AG04450 (cell line): Measurements from ENCODE around the gene CACNA1C. TPM values are rescaled to one million over a fixed set of nuclear protein-coding genes. Genes with fewer than 3 reads are reported as not detected.

Experiments used
- CTCF ChIA-PET: fragments of 300-600, 350-600 bp; formaldehyde crosslinking; extraction: SDS; loops from one replicate; lab custom pipeline; 2022; ENCODE audit warnings: antibody characterized with exemption, inconsistent platforms; lab: Charles Lee
- POLR2A ChIA-PET: fragments of 350-600 bp; formaldehyde crosslinking; extraction: SDS; loops from one replicate; lab custom pipeline; 2021; ENCODE audit warnings: antibody characterized with exemption, inconsistent platforms; lab: Yijun Ruan, JAX
- DNase-seq: peaks from one replicate; pipeline ENCODE4 v3.0.0-alpha.2; 2011; ENCODE audit warnings: low read depth, low spot score
- H3K27ac ChIP-seq: one replicate; pipeline ENCODE4 v1.5.1; 2012; ENCODE audit warnings: low read depth, low read length, control low read depth
- H3K27me3 ChIP-seq: one replicate; pipeline ENCODE4 v1.6.0; 2012; ENCODE audit warnings: low read length; ENCODE audit not compliant: control insufficient read depth, insufficient read depth
- H3K4me3 ChIP-seq: 2 replicates; pipeline ENCODE4 v1.5.1; 2011; ENCODE audit warnings: mild to moderate bottlenecking, low read depth, low read length, control low read depth
- H3K9me3 ChIP-seq: 2 replicates; pipeline ENCODE4 v1.5.1; 2012; ENCODE audit warnings: low read length; ENCODE audit not compliant: control insufficient read depth, insufficient read depth
- polyA plus RNA-seq: library from polyadenylated mRNA; depleted of rRNA; stranded (reverse); fragments of >200 nt; gene quantifications from 2 replicates; pipeline ENCODE4 v1.2.3, GENCODE V29; 2011
- TF ChIP-seq, protein P1 (sequence below): IDR thresholded peaks from 2 replicates; pipeline ENCODE4 v1.5.1; 2011; ENCODE audit warnings: low read depth, low read length, control low read depth, inconsistent platforms

CACNA1C gene
- polyA plus RNA-seq, 1 experiment, result 5.9 TPM

DNA sequence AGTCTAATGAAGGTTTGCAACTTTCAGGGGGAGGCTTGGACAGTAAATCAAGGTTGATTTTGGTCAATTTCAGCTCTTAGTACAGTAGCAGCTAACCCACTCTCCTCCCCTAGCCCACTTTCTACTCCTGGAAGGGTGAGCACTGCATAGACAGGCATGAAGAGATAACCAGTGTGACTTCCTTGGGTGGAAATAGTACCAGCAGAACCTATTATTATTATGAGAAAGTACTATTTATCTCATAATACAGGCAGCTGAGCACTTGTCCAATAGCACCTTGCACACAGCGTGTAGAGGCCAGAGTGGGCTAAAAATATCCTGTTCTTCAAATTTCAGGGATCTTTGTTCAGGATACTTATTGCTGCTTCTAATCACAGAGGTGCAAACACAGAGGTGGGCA, 645.8 kb downstream of the CACNA1C start:
- no peak for DNase-seq
- no peak overlapping the region for H3K27ac ChIP-seq
- H3K27me3 ChIP-seq, result peaks cover 15% of the 10 kb centered on the region
- peaks cover 6% of the 10 kb centered on the region; the same call in 1 of the 2 replicates for H3K9me3 ChIP-seq
- no peak overlapping the region for H3K4me3 ChIP-seq
- ChIA-PET CTCF (no interaction called here), POLR2A (no interaction called here)
- TF ChIP-seq, protein P1, sequence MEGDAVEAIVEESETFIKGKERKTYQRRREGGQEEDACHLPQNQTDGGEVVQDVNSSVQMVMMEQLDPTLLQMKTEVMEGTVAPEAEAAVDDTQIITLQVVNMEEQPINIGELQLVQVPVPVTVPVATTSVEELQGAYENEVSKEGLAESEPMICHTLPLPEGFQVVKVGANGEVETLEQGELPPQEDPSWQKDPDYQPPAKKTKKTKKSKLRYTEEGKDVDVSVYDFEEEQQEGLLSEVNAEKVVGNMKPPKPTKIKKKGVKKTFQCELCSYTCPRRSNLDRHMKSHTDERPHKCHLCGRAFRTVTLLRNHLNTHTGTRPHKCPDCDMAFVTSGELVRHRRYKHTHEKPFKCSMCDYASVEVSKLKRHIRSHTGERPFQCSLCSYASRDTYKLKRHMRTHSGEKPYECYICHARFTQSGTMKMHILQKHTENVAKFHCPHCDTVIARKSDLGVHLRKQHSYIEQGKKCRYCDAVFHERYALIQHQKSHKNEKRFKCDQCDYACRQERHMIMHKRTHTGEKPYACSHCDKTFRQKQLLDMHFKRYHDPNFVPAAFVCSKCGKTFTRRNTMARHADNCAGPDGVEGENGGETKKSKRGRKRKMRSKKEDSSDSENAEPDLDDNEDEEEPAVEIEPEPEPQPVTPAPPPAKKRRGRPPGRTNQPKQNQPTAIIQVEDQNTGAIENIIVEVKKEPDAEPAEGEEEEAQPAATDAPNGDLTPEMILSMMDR, result no peak

DNA sequence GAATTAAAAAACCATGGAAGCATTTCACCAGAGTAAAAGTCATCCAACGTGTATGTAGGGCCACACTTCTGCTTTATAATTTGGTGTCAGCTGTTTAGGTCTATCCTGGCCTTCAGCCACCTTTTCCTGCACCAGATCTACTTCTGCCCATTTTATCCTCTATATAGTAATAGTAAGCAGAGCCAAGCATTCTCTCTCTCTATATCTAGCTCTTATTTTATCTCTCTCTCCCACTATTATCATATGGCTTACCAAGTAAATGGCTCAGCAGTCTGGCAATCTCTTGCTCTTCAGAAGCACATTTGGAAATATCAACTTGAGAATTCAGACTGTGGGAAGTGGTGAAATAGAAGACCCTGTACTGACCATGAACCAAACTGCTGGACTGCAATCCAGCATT, 657.9 kb downstream of the CACNA1C start:
- Histone ChIP-seq H3K4me3 (no peak overlapping the region), H3K27me3 (peaks cover 20% of the 10 kb centered on the region), H3K9me3 (no peaks in the 10 kb centered on the region), H3K27ac (no peak overlapping the region)
- ChIA-PET CTCF (no interaction called here), POLR2A (no interaction called here)
- TF ChIP-seq, protein P1, result no peak
- no peak for DNase-seq

DNA sequence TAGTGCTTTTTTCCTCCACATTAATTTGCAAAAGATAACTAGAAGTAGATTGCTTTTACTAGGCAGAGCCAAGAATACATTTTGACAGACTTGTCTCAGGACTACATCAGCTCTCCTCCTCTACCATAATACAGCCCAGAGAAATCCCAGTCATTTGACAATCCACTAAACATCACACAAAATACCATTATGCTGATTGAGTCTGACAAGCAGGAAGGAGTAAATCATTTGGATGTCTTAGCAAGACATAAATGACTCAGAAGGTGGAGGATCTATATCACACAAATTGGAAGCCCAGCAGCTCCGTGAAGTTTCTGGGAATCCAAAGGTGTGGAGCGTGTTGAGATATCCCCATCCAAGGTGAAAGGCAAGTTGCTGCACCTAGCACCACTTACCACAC, 666.6 kb downstream of the CACNA1C start:
- Histone ChIP-seq H3K27ac (no peak overlapping the region), H3K27me3 (peaks cover 25% of the 10 kb centered on the region), H3K4me3 (no peak overlapping the region), H3K9me3 (no peaks in the 10 kb centered on the region)
- CTCF ChIA-PET, result no interaction called here
- DNase-seq, result no peak
- TF ChIP-seq, protein P1, result no peak
- POLR2A ChIA-PET, result no interaction called here

DNA sequence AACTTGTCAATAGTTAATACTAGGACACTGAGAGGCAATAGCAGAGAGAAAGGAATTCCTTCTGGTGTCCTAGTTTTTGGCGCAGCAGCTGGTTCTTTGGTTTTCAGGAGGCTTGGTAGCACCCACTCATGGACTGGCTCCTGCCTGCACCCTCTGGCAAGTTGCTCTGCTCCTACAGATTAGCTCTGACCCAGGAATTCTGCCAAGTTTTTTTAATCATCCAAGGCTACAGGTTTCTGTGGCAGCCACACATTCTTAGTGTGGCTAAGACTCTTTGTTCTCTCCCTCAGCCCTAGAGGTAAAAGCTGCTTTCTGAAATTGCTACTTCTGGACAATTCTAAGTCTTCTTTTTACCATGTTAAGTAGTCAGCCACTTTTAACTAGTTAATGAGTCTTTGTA, 670.0 kb downstream of the CACNA1C start:
- H3K4me3 ChIP-seq, result no peak overlapping the region
- CTCF ChIA-PET, result interaction anchor here (1.5 kb wide), 1 partner anchor 62 kb away, joined by 4 read pairs; no protein-coding TSS in a partner anchor
- POLR2A ChIA-PET, result no interaction called here
- H3K27ac ChIP-seq, result no peak overlapping the region
- DNase-seq, result no peak
- TF ChIP-seq, protein P1, result no peak
- no peaks in the 10 kb centered on the region for H3K9me3 ChIP-seq
- H3K27me3 ChIP-seq, result peaks cover 13% of the 10 kb centered on the region

DNA sequence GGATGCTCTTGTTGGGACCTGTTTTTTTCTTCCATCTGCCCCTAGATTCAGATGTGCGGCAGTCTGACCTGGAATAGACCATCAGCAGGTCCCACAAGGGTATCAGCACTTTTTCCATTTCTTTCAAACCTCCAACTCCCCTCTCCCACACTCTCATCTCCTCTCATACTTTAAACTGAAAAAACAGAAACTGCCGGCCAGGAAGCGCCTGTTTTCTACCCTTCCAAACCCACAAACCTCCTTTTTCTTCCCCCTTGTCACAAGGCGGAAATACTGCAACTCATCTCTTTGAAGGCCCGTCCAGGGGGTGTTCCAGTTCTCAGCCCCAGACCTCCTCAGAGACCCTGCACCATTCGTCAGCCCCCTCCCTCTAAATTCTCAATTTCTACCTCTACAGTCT, 679.5 kb downstream of the CACNA1C start:
- no peaks in the 10 kb centered on the region for H3K9me3 ChIP-seq
- ChIA-PET CTCF (no interaction called here), POLR2A (no interaction called here)
- no peak overlapping the region for H3K4me3 ChIP-seq
- TF ChIP-seq, protein P1, result no peak
- peaks cover 46% of the 10 kb centered on the region for H3K27me3 ChIP-seq
- no peak for DNase-seq
- H3K27ac ChIP-seq, result no peak overlapping the region
